GM18907 (cell line): ENCODE data around the gene CD22.

Experiments used
- ATAC-seq: cut with Tn5 transposase; IDR thresholded peaks from one replicate; pipeline ENCODE4 v1.9.1; 2021; ENCODE audit warnings: mild to moderate bottlenecking, moderate library complexity; ENCODE audit not compliant: unreplicated experiment

CD22 gene

GRCh38 chr19:35295792-35296462, 33.1 kb upstream of the CD22 start:
- ATAC-seq: no peak

GRCh38 chr19:35296644-35297514, 32.1 kb upstream of the CD22 start:
- no peak for ATAC-seq

GRCh38 chr19:35297515-35297848, 31.5 kb upstream of the CD22 start:
- no peak for ATAC-seq

- ATAC-seq: no peak
Measured at GRCh38 chr19:35297922-35298321, 31.1 kb upstream of the CD22 start.

GRCh38 chr19:35298561-35298972, 30.4 kb upstream of the CD22 start:
- no peak for ATAC-seq

- ATAC-seq: no peak
Measured at GRCh38 chr19:35299523-35300338, 29.3 kb upstream of the CD22 start.

GRCh38 chr19:35300339-35300649, 28.7 kb upstream of the CD22 start:
- ATAC-seq: no peak

- no peak for ATAC-seq
Measured at GRCh38 chr19:35301961-35302360, 27.0 kb upstream of the CD22 start.

GRCh38 chr19:35302446-35302845, 26.5 kb upstream of the CD22 start:
- no peak for ATAC-seq

GRCh38 chr19:35303357-35303915, 25.6 kb upstream of the CD22 start:
- ATAC-seq: no peak

GRCh38 chr19:35304036-35304435, 25.0 kb upstream of the CD22 start:
- ATAC-seq: no peak

- no peak for ATAC-seq
Measured at GRCh38 chr19:35305181-35305580, 23.8 kb upstream of the CD22 start.

- no peak for ATAC-seq
Measured at GRCh38 chr19:35306473-35307246, 22.3 kb upstream of the CD22 start.

- no peak for ATAC-seq
Measured at GRCh38 chr19:35307931-35308330, 21.1 kb upstream of the CD22 start.

GRCh38 chr19:35308910-35309309, 20.1 kb upstream of the CD22 start:
- ATAC-seq: no peak

- no peak for ATAC-seq
Measured at GRCh38 chr19:35309481-35310279, 19.3 kb upstream of the CD22 start.

- ATAC-seq: no peak
Measured at GRCh38 chr19:35310331-35310730, 18.7 kb upstream of the CD22 start.

- ATAC-seq: no peak
Measured at GRCh38 chr19:35310811-35311465, 18.0 kb upstream of the CD22 start.

- ATAC-seq: no peak
Measured at GRCh38 chr19:35311901-35312665, 16.9 kb upstream of the CD22 start.
